Measurements from ENCODE around the gene GPATCH2L. TPM values are rescaled to one million over a fixed set of nuclear protein-coding genes. Genes with fewer than 3 reads are reported as not detected.

Gene GPATCH2L
- total RNA-seq, 4 donors from 2014 or later: 42.3 to 180 (median 60.9) TPM

DNA sequence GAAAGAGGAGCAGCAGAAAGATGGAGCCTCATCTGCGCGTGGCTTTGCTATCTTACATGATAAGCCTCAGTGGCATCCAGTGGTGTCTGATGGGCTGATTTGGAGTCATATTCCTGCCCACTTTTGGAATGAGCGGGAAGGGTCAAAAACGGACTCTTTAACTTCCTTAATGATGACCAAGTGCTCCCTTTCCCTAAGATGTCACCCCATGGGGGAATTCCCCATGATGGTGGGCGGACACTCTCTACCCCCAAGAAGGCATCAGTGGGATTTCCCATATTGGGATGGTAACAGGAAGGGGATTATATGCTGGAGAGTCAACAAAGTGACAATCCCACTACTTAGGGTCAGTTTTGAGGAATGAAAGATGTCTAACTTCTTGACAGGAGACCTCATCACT, 110.9 kb downstream of the GPATCH2L start:
- TF ChIP-seq, protein P1, sequence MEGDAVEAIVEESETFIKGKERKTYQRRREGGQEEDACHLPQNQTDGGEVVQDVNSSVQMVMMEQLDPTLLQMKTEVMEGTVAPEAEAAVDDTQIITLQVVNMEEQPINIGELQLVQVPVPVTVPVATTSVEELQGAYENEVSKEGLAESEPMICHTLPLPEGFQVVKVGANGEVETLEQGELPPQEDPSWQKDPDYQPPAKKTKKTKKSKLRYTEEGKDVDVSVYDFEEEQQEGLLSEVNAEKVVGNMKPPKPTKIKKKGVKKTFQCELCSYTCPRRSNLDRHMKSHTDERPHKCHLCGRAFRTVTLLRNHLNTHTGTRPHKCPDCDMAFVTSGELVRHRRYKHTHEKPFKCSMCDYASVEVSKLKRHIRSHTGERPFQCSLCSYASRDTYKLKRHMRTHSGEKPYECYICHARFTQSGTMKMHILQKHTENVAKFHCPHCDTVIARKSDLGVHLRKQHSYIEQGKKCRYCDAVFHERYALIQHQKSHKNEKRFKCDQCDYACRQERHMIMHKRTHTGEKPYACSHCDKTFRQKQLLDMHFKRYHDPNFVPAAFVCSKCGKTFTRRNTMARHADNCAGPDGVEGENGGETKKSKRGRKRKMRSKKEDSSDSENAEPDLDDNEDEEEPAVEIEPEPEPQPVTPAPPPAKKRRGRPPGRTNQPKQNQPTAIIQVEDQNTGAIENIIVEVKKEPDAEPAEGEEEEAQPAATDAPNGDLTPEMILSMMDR (IDR thresholded peaks at IDR 0.05): no peak
- TF ChIP-seq POLR2AphosphoS5 (IDR thresholded peaks at IDR 0.05): no peak
- no peak for TF ChIP-seq EP300 (IDR thresholded peaks at IDR 0.05; ENCODE audit: low read depth)
- TF ChIP-seq POLR2A (IDR thresholded peaks at IDR 0.05): no peak
- no peak for DNase-seq
- H3K36me3 ChIP-seq: no peaks in the 10 kb centered on the region
- H3K4me1 ChIP-seq: peaks cover 0 to 4% (median 2%) of the 10 kb centered on the region in 4 donors
- H3K27me3 ChIP-seq: peaks cover 2% of the 10 kb centered on the region
- no peak overlapping the region for H3K27ac ChIP-seq
- WGBS, 2 donors (ENCODE audit: low coverage in 1 of 2): 86 to 90% methylated on average over 1 to 5 of the region's 5 CpGs
- intact Hi-C loops (cut with DNase I; ENCODE audit: low total_unique reads) (no loop called here), in situ Hi-C loops (cut with MboI; ENCODE audit: low pct_ligation_motif_present in 1 of 4, low pct_unique_long_range_greater_than_20kb in 1 of 4, low sequenced_read_pairs in 3 of 4) (no loop called here)
- H3K4me3 ChIP-seq: no peak overlapping the region
- H3K9me3 ChIP-seq: no peaks in the 10 kb centered on the region

Other genes with a start within 250 kb of the GPATCH2L start
- 10 to 100 TPM in 2 of 4 donors, 1 to 10 TPM in 2; 4.4 to 22.5 (median 13.1) TPM for gene TGFB3, start 169.9 kb upstream of the GPATCH2L start, total RNA-seq
- gene IFT43, start 166.2 kb upstream of the GPATCH2L start, total RNA-seq: 100 to 1,000 TPM in 1 of 4 donors, 10 to 100 TPM in 3; 24.5 to 412 (median 31.2) TPM
- gene ESRRB, start 224.2 kb downstream of the GPATCH2L start, total RNA-seq: under 1 TPM in 1 of 4 donors, not detected in 3; 0.27 TPM